K562 (cell line): ENCODE results near the gene POR. TPM values are rescaled to one million over a fixed set of nuclear protein-coding genes. Genes with fewer than 3 reads are reported as not detected.

Source experiments
- ATAC-seq: fragments of 200-7000 bp; cut with Tn5 transposase; 3 replicates; pipeline ENCODE4 v1.9.1; 2020; ENCODE audit warnings: moderate library complexity
- BruUV-seq: library from RNA; stranded (reverse); fragments of 400-500 nt; replicated peaks from 2 replicates; lab custom pipeline; 2021; lab: Mats Ljungman, UMichigan
- CTCF ChIA-PET: fragments of 300-600 bp; formaldehyde crosslinking; extraction: SDS; loops from one replicate; lab custom pipeline; 2021; ENCODE audit warnings: low intra/inter-chr PET ratio; lab: Yijun Ruan, JAX
- POLR2A ChIA-PET: fragments of 300-600, 350-650 bp; sonication (Branson Sonifier 250); formaldehyde crosslinking; extraction: SDS; loops from one replicate; lab custom pipeline; 2021; ENCODE audit warnings: antibody characterized with exemption, inconsistent platforms; lab: Yijun Ruan, JAX
- DNase-seq, 4 experiments: peaks; one replicate each; pipeline versions ENCODE4 v3.0.0 to v3.0.0-alpha.2; 2011 to 2018; ENCODE audit warnings: low spot score in 3 of 4, mixed read lengths in 3 of 4; ENCODE audit errors: extremely low read depth in 1 of 4
- FAIRE-seq: peaks from 2 replicates; lab custom pipeline; 2011; peaks lifted over from hg19 to GRCh38; lab: Jason Lieb, UNC
- H2AFZ ChIP-seq: 2 replicates; pipeline ENCODE4 v1.6.0; 2011; ENCODE audit warnings: low read depth, low read length, control low read depth, inconsistent platforms
- H3K27ac ChIP-seq: fragments of 200-600 bp; 3 replicates; pipeline ENCODE4 v1.8.0; 2011; ENCODE audit warnings: low read depth, mild to moderate bottlenecking, control low read depth, inconsistent platforms, low read length, moderate library complexity, mixed read lengths; ENCODE audit errors: extremely low read depth
- H3K27me3 ChIP-seq, 2 experiments: fragments of 300-600 bp in 1 of 2; 2 replicates in 1 of 2; 3 replicates in 1 of 2; pipeline versions ENCODE4 v1.6.0 to v1.8.0; 2011; ENCODE audit warnings: inconsistent platforms in 2 of 2, low read length in 2 of 2, mild to moderate bottlenecking in 1 of 2, mixed read lengths in 1 of 2, moderate library complexity in 1 of 2; ENCODE audit not compliant: control insufficient read depth in 2 of 2, insufficient read depth in 2 of 2
- H3K36me3 ChIP-seq: fragments of 300-600 bp; 3 replicates; pipeline ENCODE4 v1.8.0; 2011; ENCODE audit warnings: mild to moderate bottlenecking, low read length, inconsistent platforms; ENCODE audit not compliant: control insufficient read depth, insufficient read depth
- H3K4me1 ChIP-seq, 2 experiments: fragments of 200-600 bp in 1 of 2; replicated peaks in 1 of 2; 2 replicates in 1 of 2; 3 replicates in 1 of 2; pipeline versions ENCODE4 v1.5.1 to v1.8.0; 2011; ENCODE audit warnings: inconsistent platforms in 2 of 2, low read length in 2 of 2, mild to moderate bottlenecking in 1 of 2, mixed read lengths in 1 of 2, moderate library complexity in 1 of 2; ENCODE audit not compliant: control insufficient read depth in 2 of 2, insufficient read depth in 2 of 2
- H3K4me2 ChIP-seq: 2 replicates; pipeline ENCODE4 v1.6.1; 2011; ENCODE audit warnings: low read length, control low read depth, inconsistent platforms, mixed read lengths; ENCODE audit not compliant: insufficient read depth
- H3K4me3 ChIP-seq: fragments of 200-600 bp; sonication (generic), shearing (Covaris generic); 2 replicates; pipeline ENCODE4 v1.5.1; 2016; ENCODE audit warnings: control low read depth, inconsistent platforms
- H3K79me2 ChIP-seq: fragments of 200-600 bp; 3 replicates; pipeline ENCODE4 v1.8.0; 2011; ENCODE audit warnings: low read length, inconsistent platforms; ENCODE audit not compliant: control insufficient read depth, insufficient read depth
- H3K9ac ChIP-seq, 2 experiments: 2 replicates each; pipeline versions ENCODE4 v1.6.0 to v1.6.1; 2011; ENCODE audit warnings: low read depth in 2 of 2, low read length in 2 of 2, control low read depth in 1 of 2, inconsistent platforms in 1 of 2, mild to moderate bottlenecking in 1 of 2, mixed read lengths in 1 of 2; ENCODE audit not compliant: insufficient read depth in 1 of 2
- H3K9me1 ChIP-seq: one replicate; pipeline ENCODE4 v1.6.0; 2011; ENCODE audit warnings: inconsistent platforms, mild to moderate bottlenecking, low read length, moderate library complexity; ENCODE audit not compliant: control insufficient read depth, insufficient read depth
- H3K9me3 ChIP-seq: replicated peaks from 2 replicates; pipeline ENCODE4 v1.5.1; 2011; ENCODE audit warnings: low read depth, low read length, inconsistent platforms; ENCODE audit not compliant: control insufficient read depth, insufficient read depth
- H4K20me1 ChIP-seq: replicated peaks from 2 replicates; pipeline ENCODE4 v1.6.1; 2011; ENCODE audit warnings: low read length, inconsistent platforms, mixed read lengths; ENCODE audit not compliant: control insufficient read depth, insufficient read depth
- HMGXB4 ChIP-seq: sonication (generic); formaldehyde crosslinking; IDR thresholded peaks from 2 replicates; pipeline ENCODE4 v1.8.1; 2023; ENCODE audit warnings: mild to moderate bottlenecking, missing genetic modification reagents
- POLR2G ChIP-seq: fragments of 200-400 bp; formaldehyde crosslinking; IDR thresholded peaks from 2 replicates; pipeline ENCODE4 v1.6.1; 2017; ENCODE audit warnings: low read depth, mild to moderate bottlenecking, antibody characterized with exemption, low read length, moderate library complexity
- ZBTB26 ChIP-seq: fragments of 450-650 bp; formaldehyde crosslinking; IDR thresholded peaks from 2 replicates; pipeline ENCODE4 v1.4.0; 2022; ENCODE audit warnings: missing genetic modification characterization
- ZNF263 ChIP-seq: sonication (generic); formaldehyde crosslinking; IDR thresholded peaks from 2 replicates; pipeline ENCODE4 v1.8.0; 2022; ENCODE audit warnings: mild to moderate bottlenecking, missing genetic modification reagents, borderline replicate concordance
- WGBS: fragments of 100-300 bp; shearing (Covaris generic); methylation state at CpG from one replicate; pipeline ENCODE4 v1.1.6; 2016; ENCODE audit warnings: low coverage, mixed read lengths; ENCODE audit not compliant: insufficient coverage; ENCODE audit errors: missing lambda C conversion rate; 5-methylcytosine and 5-hydroxymethylcytosine counted together
- in situ Hi-C: fragments of 300-500 bp; cut with MboI; formaldehyde crosslinking; loops from 4 replicates; pipeline ENCODE4 v1.15.0; 2018; ENCODE audit warnings: inconsistent platforms, mixed read lengths
- intact Hi-C: fragments of 100-400 bp; cut with micrococcal nuclease; formaldehyde crosslinking; loops from 2 replicates; pipeline ENCODE4 v1.14.2; 2022
- polyA plus RNA-seq, 8 experiments: library from polyadenylated mRNA; depleted of rRNA in 4 of 8; stranded (reverse) in 5 of 8; unstranded in 3 of 8; fragments of >200 nt; fragmentation: Nextera tagmentation in 2 of 8; fragmentation: Illumina TruSeq in 1 of 8; extraction: Ambion mirVana in 2 of 8; extraction: Trizol in 1 of 8; gene quantifications; 2 replicates each; pipeline versions ENCODE4 v1.2.1 to v1.2.3, GENCODE V29; 2011 to 2014; ENCODE audit warnings: inconsistent platforms in 1 of 8, missing spikeins in 1 of 8
- total RNA-seq, 7 experiments: library from RNA; depleted of rRNA in 6 of 7; stranded (reverse); fragments of >200 nt in 6 of 7; fragmentation: Illumina TruSeq in 2 of 7; extraction: Trizol in 2 of 7; gene quantifications; 2 replicates each; pipeline versions ENCODE4 v1.2.1 to v1.2.3, GENCODE V29; 2011 to 2021; ENCODE audit warnings: low replicate concordance in 1 of 7

POR gene
- total and polyA plus RNA-seq, 9 of the 15 experiments (the other 6 are each of a cell fraction or from before 2014, with no cell fraction given), result 4.7 to 142 (median 40.8) TPM

- POLR2A ChIA-PET, result interaction anchor here (0.5 to 1.0 kb wide), 4 partner anchors 9 to 1747 kb away, joined by 3 to 4 read pairs (median 3); no protein-coding TSS in a partner anchor
- ATAC-seq, result no peak
- Histone ChIP-seq H3K36me3 (peaks cover 86% of the 10 kb centered on the region; the same call in 2 of the 3 replicates), H3K27me3 (no peaks in the 10 kb centered on the region), H3K27ac (no peak overlapping the region), H3K4me3 (no peak overlapping the region), H3K9me3 (no peaks in the 10 kb centered on the region), H3K4me2 (no peak overlapping the region), H4K20me1 (peaks cover 3% of the 10 kb centered on the region; the same call in 1 of the 2 replicates), H3K9me1 (peaks cover 4% of the 10 kb centered on the region), H3K79me2 (no peaks in the 10 kb centered on the region), H3K4me1 (peaks cover 0 to 57% of the 10 kb centered on the region in 2 experiments; a peak in 2 of 5 replicates), H3K9ac (peak overlapping the region in 1 of 2 experiments; percentile 36; a peak in 1 of 4 replicates), H2AFZ (no peak overlapping the region)
- BruUV-seq, result no TSS peak
- FAIRE-seq, result no peak
- 88% methylated on average over 22 of the region's 22 CpGs for WGBS
- intact Hi-C loops (no loop called here), in situ Hi-C loops (no loop called here)
- CTCF ChIA-PET, result no interaction called here
- TF ChIP-seq ZNF263, result no peak
- TF ChIP-seq POLR2G, result peak; percentile 36; the same call in 1 of the 2 replicates
- DNase-seq, result no peak
These were observed 67.5 kb downstream of the POR start for GRCh38 chr7:75982306-75983064.

- ChIA-PET CTCF (interaction anchor here (0.6 kb wide), 1 partner anchor 293 kb away, joined by 3 read pairs; no protein-coding TSS in a partner anchor), POLR2A (no interaction called here)
- no peak for DNase-seq
- Histone ChIP-seq H3K9ac (no peak overlapping the region; a peak in 1 of 4 replicates), H3K27ac (no peak overlapping the region), H3K4me1 (peaks cover 0 to 66% of the 10 kb centered on the region in 2 experiments; a peak in 2 of 5 replicates), H3K4me2 (no peak overlapping the region), H3K9me1 (peaks cover 4% of the 10 kb centered on the region), H2AFZ (no peak overlapping the region), H3K4me3 (no peak overlapping the region), H3K79me2 (no peaks in the 10 kb centered on the region), H4K20me1 (peaks cover 3% of the 10 kb centered on the region; the same call in 1 of the 2 replicates), H3K9me3 (no peaks in the 10 kb centered on the region), H3K27me3 (no peaks in the 10 kb centered on the region), H3K36me3 (peaks cover 94% of the 10 kb centered on the region; the same call in 2 of the 3 replicates)
- no peak for ATAC-seq
- TF ChIP-seq ZBTB26 (CRISPR knock-in tag) (no peak), HMGXB4 (CRISPR knock-in tag) (no peak), POLR2G (peak; percentile 71)
- FAIRE-seq, result no peak
- in situ Hi-C loops (no loop called here), intact Hi-C loops (no loop called here)
- BruUV-seq, result no TSS peak
- 89% methylated on average over 26 of the region's 26 CpGs for WGBS
These were observed 68.6 kb downstream of the POR start for GRCh38 chr7:75983471-75984129.
